Motor neuron (in vitro differentiated cells): ENCODE data around the gene ELOVL4. TPM values are rescaled to one million over a fixed set of nuclear protein-coding genes. Genes with fewer than 3 reads are reported as not detected.
A peak's percentile ranks its signal among the peaks of the same experiment; 100 is the strongest.

Experiments
- ATAC-seq, 8 experiments: fragments of 200-7000 bp; cut with Tn5 transposase; replicated peaks in 6 of 8; 2 replicates each; pipeline ENCODE4 v1.8.0; 2021; ENCODE audit warnings: mild to moderate bottlenecking in 8 of 8, moderate library complexity in 8 of 8
- H3K27ac ChIP-seq, 2 donors: fragments of 250-450 bp; sonication (Bioruptor Pico); 2 replicates each; pipeline ENCODE4 v1.9.0; 2021; ENCODE audit warnings: antibody characterized with exemption in 2 of 2, mild to moderate bottlenecking in 2 of 2, moderate library complexity in 1 of 2
- H3K4me1 ChIP-seq, 2 donors: fragments of 250-450 bp; sonication (Bioruptor Pico); replicated peaks in 1 of 2; 2 replicates each; pipeline ENCODE4 v1.6.1; 2021; ENCODE audit warnings: antibody characterized with exemption in 2 of 2, mild to moderate bottlenecking in 2 of 2, moderate library complexity in 1 of 2
- H3K4me3 ChIP-seq, 5 donors: fragments of 250-450 bp; sonication (Bioruptor Pico); 2 replicates each; pipeline ENCODE4 v1.9.0; 2021; ENCODE audit warnings: antibody characterized with exemption in 5 of 5, mild to moderate bottlenecking in 5 of 5, moderate library complexity in 4 of 5
- WGBS, 10 experiments: fragments of 450-650 bp; shearing (Covaris generic); methylation state at CpG; one replicate each; pipeline ENCODE4 v1.0.0; 2022; 5-methylcytosine and 5-hydroxymethylcytosine counted together
- in situ Hi-C, 9 experiments: fragments of 400-800 bp; cut with MboI; loops; one replicate each; pipeline ENCODE4 v1.15.0; 2021; ENCODE audit warnings: low sequenced_read_pairs in 9 of 9, low pct_unique_long_range_greater_than_20kb in 2 of 9; ENCODE audit not compliant: unreplicated experiment in 9 of 9
- total RNA-seq, 8 experiments: library from RNA; unstranded; fragments of 300-600 nt; gene quantifications; 2 replicates each; pipeline versions ENCODE4 v1.2.3 to v1.2.4, GENCODE V29; 2022

ELOVL4 gene
- total RNA-seq, 8 experiments from 2014 or later: 1.9 to 25.5 (median 19.2) TPM

DNA sequence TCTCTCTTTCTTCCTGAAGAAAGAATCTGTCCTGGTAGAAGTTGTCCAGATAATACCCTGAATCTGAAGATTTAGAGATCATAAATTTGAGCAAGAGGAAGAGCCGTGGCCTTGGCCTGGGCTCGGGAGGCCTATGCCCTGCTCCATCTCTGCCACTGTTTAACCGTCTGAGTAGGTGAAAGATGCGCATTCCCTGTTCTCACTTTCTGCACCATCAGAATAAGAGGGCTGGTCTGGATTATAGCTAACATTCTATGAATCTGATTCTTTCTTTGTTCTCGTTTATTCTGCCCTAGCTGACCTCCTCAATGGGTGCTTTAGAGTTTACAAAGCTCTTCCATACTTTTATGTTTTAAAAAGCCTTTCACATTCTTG lies 51.3 kb downstream of the ELOVL4 start:
- Histone ChIP-seq H3K4me1 (no peaks in the 10 kb centered on the region), H3K27ac (no peak overlapping the region), H3K4me3 (no peak overlapping the region)
- in situ Hi-C loops: no loop called here
- peak in 3 of 8 experiments; percentile 46 to 71 (median 62) for ATAC-seq
- WGBS, 10 experiments: 20 to 92% (median 60%) methylated on average over 1 to 5 of the region's 5 CpGs; no CpG with 5 or more reads in 2 of the 10 experiments

- no peak overlapping the region for H3K4me3 ChIP-seq
- no peak overlapping the region for H3K27ac ChIP-seq
- in situ Hi-C loops: no loop called here
- ATAC-seq: peak in 2 of 8 experiments; percentile 28 to 45
- no peaks in the 10 kb centered on the region for H3K4me1 ChIP-seq
Measured at GRCh38 chr6:79895382-79896074, 51.8 kb downstream of the ELOVL4 start.

GRCh38 chr6:79894939-79895338 lies 52.4 kb downstream of the ELOVL4 start:
- Histone ChIP-seq H3K27ac (no peak overlapping the region), H3K4me1 (no peaks in the 10 kb centered on the region), H3K4me3 (no peak overlapping the region)
- in situ Hi-C loops: no loop called here
- ATAC-seq: peak in 3 of 8 experiments; percentile 71 to 88 (median 84)
- WGBS, 10 experiments: 0 to 85% (median 14%) methylated on average over 1 of the region's 1 CpG; no CpG with 5 or more reads in 2 of the 10 experiments

DNA sequence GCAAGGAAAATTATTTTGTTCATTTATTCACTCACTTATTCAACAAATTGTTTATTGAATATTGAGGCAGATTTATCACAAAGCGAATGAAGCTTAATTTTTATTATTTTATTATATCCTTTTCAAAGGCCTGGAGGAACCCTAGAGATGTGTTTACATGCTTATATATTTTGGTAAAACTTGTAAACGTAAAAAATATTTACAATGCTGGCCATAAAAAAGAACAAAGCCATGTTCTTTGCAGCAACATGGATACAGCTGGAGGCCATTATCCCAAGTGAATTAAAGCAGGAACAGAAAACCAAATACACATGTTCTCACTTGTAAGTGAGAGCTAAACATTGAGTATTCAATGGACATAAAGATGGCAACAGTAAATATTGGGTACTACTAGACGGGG lies 58.8 kb downstream of the ELOVL4 start:
- in situ Hi-C loops: no loop called here
- WGBS, 10 experiments: 0 to 86% (median 66%) methylated on average over 1 to 3 of the region's 3 CpGs; no CpG with 5 or more reads in 2 of the 10 experiments

GRCh38 chr6:79878142-79878748 lies 69.1 kb downstream of the ELOVL4 start:
- H3K4me3 ChIP-seq: no peak overlapping the region
- in situ Hi-C loops: no loop called here
- 42 to 100% (median 94%) methylated on average over 1 to 6 of the region's 6 CpGs; no CpG with 5 or more reads in 1 of the 10 experiments for WGBS, 10 experiments
- ATAC-seq: peak in 4 of 8 experiments; percentile 52 to 89 (median 88)
- no peaks in the 10 kb centered on the region for H3K4me1 ChIP-seq
- no peak overlapping the region for H3K27ac ChIP-seq

More for the DNA sequence above, 58.8 kb downstream of the ELOVL4 start:
- no peak overlapping the region for H3K27ac ChIP-seq
- no peak for ATAC-seq
- no peaks in the 10 kb centered on the region for H3K4me1 ChIP-seq
- no peak overlapping the region for H3K4me3 ChIP-seq

DNA sequence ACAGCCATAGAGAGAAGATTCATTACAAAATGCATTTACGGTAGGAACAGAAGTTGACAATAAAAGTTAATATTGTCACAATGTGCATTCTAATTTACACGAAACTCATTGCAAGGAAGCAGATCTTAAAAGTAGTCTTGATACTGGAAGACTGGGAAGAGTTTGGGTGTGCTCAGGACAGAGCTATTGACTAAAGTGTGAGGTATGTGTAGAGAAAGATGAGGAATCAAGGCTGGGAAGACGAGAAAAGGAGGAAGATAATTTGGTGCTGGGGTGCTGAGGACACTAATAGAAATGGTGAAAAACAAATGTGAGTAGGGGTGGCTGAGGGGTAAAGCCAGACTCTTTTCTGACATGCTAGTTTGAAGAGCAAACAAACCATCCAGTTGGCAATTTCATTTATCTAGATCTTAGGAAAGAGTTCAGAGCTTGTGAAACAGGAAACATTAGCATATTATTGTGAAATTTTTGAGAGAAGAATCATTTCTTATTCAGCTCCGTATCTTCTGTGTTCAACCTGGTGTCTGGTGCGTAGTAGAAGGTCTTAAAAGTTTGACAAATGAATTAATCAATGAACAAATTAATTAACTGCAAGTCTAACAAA lies 72.7 kb downstream of the ELOVL4 start:
- 36 to 98% (median 85%) methylated on average over 2 to 5 of the region's 5 CpGs for WGBS, 10 experiments

GRCh38 chr6:79872986-79873385 lies 74.4 kb downstream of the ELOVL4 start:
- Histone ChIP-seq H3K4me1 (peaks cover 5 to 7% of the 10 kb centered on the region in 2 donors), H3K4me3 (no peak overlapping the region), H3K27ac (no peak overlapping the region)
- peak in 3 of 8 experiments; percentile 41 to 50 (median 49) for ATAC-seq
- WGBS, 10 experiments: 36 to 100% (median 81%) methylated on average over 1 to 2 of the region's 2 CpGs; no CpG with 5 or more reads in 1 of the 10 experiments
- in situ Hi-C loops: loop anchor here in 2 of 9 experiments (25.0 kb wide), 2 partner anchors 286 to 311 kb away; no protein-coding TSS in a partner anchor

More for the DNA sequence above, 72.7 kb downstream of the ELOVL4 start:
- in situ Hi-C loops: loop anchor here in 2 of 9 experiments (25.0 kb wide), 2 partner anchors 287 to 312 kb away; no protein-coding TSS in a partner anchor
- H3K27ac ChIP-seq: no peak overlapping the region
- H3K4me3 ChIP-seq: no peak overlapping the region
- peaks cover 0 to 2% of the 10 kb centered on the region in 2 donors for H3K4me1 ChIP-seq
- ATAC-seq: peak in 1 of 8 experiments; percentile 21

- 0 to 100% (median 71%) methylated on average over 1 to 2 of the region's 2 CpGs; no CpG with 5 or more reads in 1 of the 10 experiments for WGBS, 10 experiments
- in situ Hi-C loops: loop anchor here in 2 of 9 experiments (25.0 kb wide), 2 partner anchors 285 to 310 kb away; no protein-coding TSS in a partner anchor
- ATAC-seq: no peak
Measured at GRCh38 chr6:79872303-79872702, 75.0 kb downstream of the ELOVL4 start.

DNA sequence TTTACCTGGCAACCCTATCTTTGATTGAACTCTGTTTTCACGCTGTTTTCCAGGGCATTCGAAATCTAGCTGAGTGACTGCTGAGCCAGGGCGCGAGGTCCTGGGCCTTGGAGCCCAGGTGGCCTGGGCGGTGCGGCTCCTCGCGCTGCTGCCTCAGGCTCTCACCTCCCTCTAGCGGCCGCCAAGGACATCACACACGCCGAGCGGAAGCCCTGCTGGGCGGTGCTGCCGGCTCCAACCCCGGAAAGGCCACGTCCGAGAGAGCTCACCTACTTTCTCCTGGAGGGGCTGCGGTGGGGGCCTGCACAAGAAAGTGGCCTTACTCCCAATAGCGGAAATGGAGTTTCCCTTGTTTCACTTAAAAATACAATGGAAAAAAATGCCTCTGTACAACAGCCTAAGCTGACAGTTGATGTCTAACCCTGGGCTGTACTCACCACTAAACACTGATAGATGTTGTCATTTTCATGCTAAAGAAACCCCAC lies 77.7 kb downstream of the ELOVL4 start:
- Histone ChIP-seq H3K27ac (no peak overlapping the region), H3K4me1 (peaks cover 13% of the 10 kb centered on the region in 2 donors), H3K4me3 (peak overlapping the region in 1 of 5 donors; percentile 19)
- 0 to 8% (median 1%) methylated on average over 1 to 13 of the region's 20 CpGs for WGBS, 10 experiments
- in situ Hi-C loops: loop anchor here in 2 of 9 experiments (25.0 kb wide), 2 partner anchors 282 to 307 kb away; no protein-coding TSS in a partner anchor
- ATAC-seq: peak; percentile 96 to 99 (median 97)

More at GRCh38 chr6:79872303-79872702, 75.0 kb downstream of the ELOVL4 start:
- H3K27ac ChIP-seq: no peak overlapping the region
- peaks cover 12% of the 10 kb centered on the region in 2 donors for H3K4me1 ChIP-seq
- H3K4me3 ChIP-seq: no peak overlapping the region

- WGBS, 10 experiments: 63 to 100% (median 82%) methylated on average over 3 to 6 of the region's 6 CpGs; no CpG with 5 or more reads in 1 of the 10 experiments
- no peak for ATAC-seq
- in situ Hi-C loops: loop anchor here in 2 of 9 experiments (25.0 kb wide), 2 partner anchors 282 to 307 kb away; no protein-coding TSS in a partner anchor
- H3K4me3 ChIP-seq: no peak overlapping the region
- peaks cover 17 to 18% of the 10 kb centered on the region in 2 donors for H3K4me1 ChIP-seq
- H3K27ac ChIP-seq: no peak overlapping the region
Measured at GRCh38 chr6:79869184-79869583, 78.2 kb downstream of the ELOVL4 start.

DNA sequence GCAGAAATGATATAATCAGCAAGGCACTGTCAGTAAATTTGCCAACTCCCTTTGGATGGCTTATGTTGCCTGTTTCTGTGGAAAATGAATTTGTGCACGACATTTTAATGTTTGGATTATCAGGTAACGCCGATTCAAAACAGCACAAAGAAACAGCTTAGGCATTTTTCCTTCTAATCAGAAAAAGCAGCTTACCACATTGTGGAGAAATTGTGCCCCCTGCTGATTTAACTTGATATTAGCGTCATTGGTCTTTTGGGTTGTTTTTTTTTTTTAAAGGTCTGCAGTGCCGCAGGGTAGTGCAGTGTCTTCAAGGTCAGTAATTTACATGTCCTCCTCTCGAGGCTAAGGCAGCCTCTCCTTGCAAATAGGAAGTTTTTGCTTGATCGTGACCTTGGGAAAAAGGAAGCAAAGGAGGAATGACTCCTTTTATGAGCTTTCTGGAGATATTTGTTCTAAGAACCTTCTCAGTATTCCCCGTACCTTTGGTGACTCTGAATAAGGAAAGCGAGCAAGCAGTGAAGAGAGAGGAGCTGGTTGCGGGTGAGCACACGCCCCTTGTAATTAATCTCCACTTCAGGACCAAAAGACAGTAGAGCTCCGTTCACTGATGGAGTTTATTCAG lies 79.1 kb downstream of the ELOVL4 start:
- WGBS, 10 experiments: 0 to 48% (median 17%) methylated on average over 1 to 12 of the region's 12 CpGs
- in situ Hi-C loops: loop anchor here in 2 of 9 experiments (25.0 kb wide), 2 partner anchors 281 to 306 kb away; no protein-coding TSS in a partner anchor
- Histone ChIP-seq H3K27ac (no peak overlapping the region), H3K4me1 (peaks cover 22 to 27% of the 10 kb centered on the region in 2 donors), H3K4me3 (peak overlapping the region in 2 of 5 donors; percentile 6 to 9)
- ATAC-seq: peak; percentile 41 to 66 (median 48)
